ENCODE results near the gene SMPD1.

DNA sequence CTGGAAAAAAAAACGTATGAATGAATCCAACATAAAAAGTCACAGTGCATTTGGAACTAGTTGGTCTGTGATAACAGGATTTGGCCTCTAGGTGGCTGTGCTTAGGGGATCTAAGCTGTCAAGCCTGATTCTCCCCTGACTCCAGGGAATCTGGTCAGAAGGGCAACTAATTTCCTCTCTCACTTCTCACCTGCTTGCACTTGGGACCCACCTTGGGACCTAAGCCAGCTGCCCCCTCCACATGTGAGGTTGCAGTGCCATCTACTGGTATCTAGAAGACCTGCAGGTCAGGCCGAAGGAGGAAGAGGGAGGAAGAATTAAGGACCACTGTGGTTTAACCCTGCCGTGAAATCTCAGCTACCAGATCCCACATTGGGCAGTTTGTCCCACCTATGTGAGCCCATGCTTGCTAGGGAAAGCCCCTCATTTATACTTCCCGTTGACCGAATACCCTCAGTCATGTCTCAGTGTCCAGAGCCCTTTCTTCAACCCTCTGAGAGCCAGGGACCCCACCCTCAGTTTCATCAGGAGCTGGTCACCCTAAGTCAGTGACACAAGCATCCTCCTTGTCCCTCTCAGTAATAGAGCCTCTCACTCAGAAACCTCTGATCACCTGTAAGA is 36.8 kb upstream of the SMPD1 start:
- TF ChIP-seq POLR2A (IDR thresholded peaks at IDR 0.05): no peak
- TF ChIP-seq, protein P1, sequence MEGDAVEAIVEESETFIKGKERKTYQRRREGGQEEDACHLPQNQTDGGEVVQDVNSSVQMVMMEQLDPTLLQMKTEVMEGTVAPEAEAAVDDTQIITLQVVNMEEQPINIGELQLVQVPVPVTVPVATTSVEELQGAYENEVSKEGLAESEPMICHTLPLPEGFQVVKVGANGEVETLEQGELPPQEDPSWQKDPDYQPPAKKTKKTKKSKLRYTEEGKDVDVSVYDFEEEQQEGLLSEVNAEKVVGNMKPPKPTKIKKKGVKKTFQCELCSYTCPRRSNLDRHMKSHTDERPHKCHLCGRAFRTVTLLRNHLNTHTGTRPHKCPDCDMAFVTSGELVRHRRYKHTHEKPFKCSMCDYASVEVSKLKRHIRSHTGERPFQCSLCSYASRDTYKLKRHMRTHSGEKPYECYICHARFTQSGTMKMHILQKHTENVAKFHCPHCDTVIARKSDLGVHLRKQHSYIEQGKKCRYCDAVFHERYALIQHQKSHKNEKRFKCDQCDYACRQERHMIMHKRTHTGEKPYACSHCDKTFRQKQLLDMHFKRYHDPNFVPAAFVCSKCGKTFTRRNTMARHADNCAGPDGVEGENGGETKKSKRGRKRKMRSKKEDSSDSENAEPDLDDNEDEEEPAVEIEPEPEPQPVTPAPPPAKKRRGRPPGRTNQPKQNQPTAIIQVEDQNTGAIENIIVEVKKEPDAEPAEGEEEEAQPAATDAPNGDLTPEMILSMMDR (IDR thresholded peaks at IDR 0.05 in 4 of 5, conservative IDR thresholded peaks at IDR 0.05 in 1 of 5): peak; percentile 79 to 96 (median 94)
